Smooth muscle cell (in vitro differentiated cells): ENCODE data around the gene MECP2. TPM values are rescaled to one million over a fixed set of nuclear protein-coding genes. Genes with fewer than 3 reads are reported as not detected.

Experiments used
- DNase-seq: peaks from one replicate; lab custom pipeline; 2025; ENCODE audit not compliant: unreplicated experiment; lab: John Stamatoyannopoulos, UW
- H2AFZ ChIP-seq: fragments of 200-600 bp; sonication (generic); 2 replicates; pipeline ENCODE4 v1.6.0; 2016; ENCODE audit warnings: antibody characterized with exemption, low read depth, mild to moderate bottlenecking
- H3F3A ChIP-seq: fragments of 200-600 bp; sonication (generic); 2 replicates; pipeline ENCODE4 v1.6.0; 2017; ENCODE audit warnings: antibody characterized with exemption, low read depth
- H3K27ac ChIP-seq: fragments of 200-600 bp; sonication (generic); 2 replicates; pipeline ENCODE4 v1.5.1; 2016; ENCODE audit warnings: low read depth, mild to moderate bottlenecking
- H3K27me3 ChIP-seq: fragments of 200-600 bp; sonication (generic); 2 replicates; pipeline ENCODE4 v1.6.1; 2016; ENCODE audit warnings: low read depth, mild to moderate bottlenecking
- H3K36me3 ChIP-seq: fragments of 200-600 bp; sonication (generic); 2 replicates; pipeline ENCODE4 v1.5.1; 2016; ENCODE audit warnings: low read depth
- H3K4me1 ChIP-seq: fragments of 200-600 bp; sonication (generic); 2 replicates; pipeline ENCODE4 v1.5.1; 2016; ENCODE audit warnings: low read depth
- H3K4me2 ChIP-seq: fragments of 200-600 bp; sonication (generic); 2 replicates; pipeline ENCODE4 v1.6.0; 2016; ENCODE audit warnings: mild to moderate bottlenecking
- H3K4me3 ChIP-seq: fragments of 200-600 bp; sonication (generic); 2 replicates; pipeline ENCODE4 v1.5.1; 2016; ENCODE audit warnings: mild to moderate bottlenecking
- H3K79me2 ChIP-seq: fragments of 200-600 bp; sonication (generic); 2 replicates; pipeline ENCODE4 v1.6.0; 2016; ENCODE audit warnings: low read depth, mild to moderate bottlenecking
- H3K9ac ChIP-seq: fragments of 200-600 bp; sonication (generic); 2 replicates; pipeline ENCODE4 v1.6.0; 2016; ENCODE audit warnings: low read depth
- H3K9me3 ChIP-seq: fragments of 200-600 bp; sonication (generic); replicated peaks from 2 replicates; pipeline ENCODE4 v1.5.1; 2016; ENCODE audit warnings: low read depth
- H4K20me1 ChIP-seq: fragments of 200-600 bp; sonication (generic); 2 replicates; pipeline ENCODE4 v1.6.0; 2016; ENCODE audit warnings: low read depth
- CTCF ChIP-seq: fragments of 200-600 bp; sonication (generic); IDR thresholded peaks from 2 replicates; pipeline ENCODE4 v1.5.1; 2017; ENCODE audit warnings: borderline replicate concordance, mild to moderate bottlenecking, antibody characterized with exemption; ENCODE audit not compliant: insufficient read depth, poor library complexity, severe bottlenecking
- WGBS: methylation state at CpG from one replicate; pipeline ENCODE4 v1.1.7; 2016; ENCODE audit warnings: low lambda C conversion rate; 5-methylcytosine and 5-hydroxymethylcytosine counted together
- polyA plus RNA-seq: library from polyadenylated mRNA; unstranded; fragments of >200 nt; fragmentation: Nextera tagmentation; extraction: Ambion mirVana; gene quantifications from 2 replicates; pipeline ENCODE4 v1.2.1, GENCODE V29; 2016
- total RNA-seq: library from RNA; depleted of rRNA; stranded (reverse); fragments of >200 nt; gene quantifications from 2 replicates; pipeline ENCODE4 v1.2.3, GENCODE V29; 2014

The MECP2 gene
- total and polyA plus RNA-seq, 2 experiments from 2014 or later, result 11.9 to 13.1 TPM

- no peak for TF ChIP-seq CTCF
- Histone ChIP-seq H3K36me3 (no peaks in the 10 kb centered on the region), H3F3A (no peaks in the 10 kb centered on the region), H3K4me1 (no peaks in the 10 kb centered on the region), H3K9me3 (no peaks in the 10 kb centered on the region), H4K20me1 (peaks cover 96% of the 10 kb centered on the region), H3K9ac (no peak overlapping the region), H3K4me3 (no peak overlapping the region), H3K4me2 (no peak overlapping the region), H2AFZ (no peak overlapping the region), H3K27ac (no peak overlapping the region), H3K79me2 (peaks cover 88% of the 10 kb centered on the region), H3K27me3 (no peaks in the 10 kb centered on the region)
- WGBS, result 89% methylated on average over 4 of the region's 4 CpGs
- no peak for DNase-seq
Observed at GRCh38 chrX:154077101-154077500, 20.4 kb downstream of the MECP2 start.

GRCh38 chrX:154074199-154074598, 23.3 kb downstream of the MECP2 start:
- Histone ChIP-seq H3K9me3 (no peaks in the 10 kb centered on the region), H2AFZ (no peak overlapping the region), H3K27me3 (no peaks in the 10 kb centered on the region), H3K4me3 (no peak overlapping the region), H3K79me2 (peaks cover 87% of the 10 kb centered on the region), H4K20me1 (peaks cover 95% of the 10 kb centered on the region), H3K4me1 (no peaks in the 10 kb centered on the region), H3F3A (no peaks in the 10 kb centered on the region), H3K4me2 (peak overlapping the region; percentile 25), H3K9ac (no peak overlapping the region), H3K27ac (peak overlapping the region; percentile 33), H3K36me3 (no peaks in the 10 kb centered on the region)
- no peak for DNase-seq
- TF ChIP-seq CTCF, result no peak
- WGBS, result 79% methylated on average over 3 of the region's 3 CpGs

GRCh38 chrX:154072192-154072591, 25.3 kb downstream of the MECP2 start:
- H3K9me3 ChIP-seq, result no peaks in the 10 kb centered on the region
- no peak for TF ChIP-seq CTCF
- H4K20me1 ChIP-seq, result peaks cover 95% of the 10 kb centered on the region
- H3K79me2 ChIP-seq, result peaks cover 94% of the 10 kb centered on the region
- H3K4me2 ChIP-seq, result no peak overlapping the region
- H3K27me3 ChIP-seq, result no peaks in the 10 kb centered on the region
- no peak overlapping the region for H3K27ac ChIP-seq
- no peak overlapping the region for H2AFZ ChIP-seq
- no peak overlapping the region for H3K9ac ChIP-seq
- WGBS, result 77% methylated on average over 1 of the region's 1 CpG
- DNase-seq, result no peak
- H3K36me3 ChIP-seq, result no peaks in the 10 kb centered on the region
- no peaks in the 10 kb centered on the region for H3F3A ChIP-seq
- no peak overlapping the region for H3K4me3 ChIP-seq
- no peaks in the 10 kb centered on the region for H3K4me1 ChIP-seq

GRCh38 chrX:154068560-154068959, 29.0 kb downstream of the MECP2 start:
- Histone ChIP-seq H3K36me3 (no peaks in the 10 kb centered on the region), H2AFZ (no peak overlapping the region), H3K27me3 (no peaks in the 10 kb centered on the region), H3K4me3 (no peak overlapping the region), H3K4me2 (no peak overlapping the region), H3K27ac (no peak overlapping the region), H4K20me1 (peaks cover 96% of the 10 kb centered on the region), H3K79me2 (peaks cover 83% of the 10 kb centered on the region), H3K4me1 (no peaks in the 10 kb centered on the region), H3K9me3 (no peaks in the 10 kb centered on the region), H3K9ac (no peak overlapping the region), H3F3A (no peaks in the 10 kb centered on the region)
- TF ChIP-seq CTCF, result no peak
- WGBS, result 82% methylated on average over 3 of the region's 3 CpGs
- no peak for DNase-seq
